Stomach smooth muscle (tissue), 2 donors: ENCODE data around the gene RCSD1.

ENCODE experiments used
- H3K27ac ChIP-seq: one replicate; pipeline ENCODE4 v1.7.0; 2013; ENCODE audit warnings: mild to moderate bottlenecking, low read length, inconsistent platforms
- H3K27me3 ChIP-seq, 2 donors: one replicate each; pipeline ENCODE4 v1.7.0; 2013; ENCODE audit warnings: low read length in 2 of 2; ENCODE audit not compliant: insufficient read depth in 2 of 2, control insufficient read depth in 1 of 2
- H3K36me3 ChIP-seq, 2 donors: one replicate each; pipeline ENCODE4 v1.7.0; 2013; ENCODE audit warnings: low read length in 2 of 2; ENCODE audit not compliant: control insufficient read depth in 2 of 2, insufficient read depth in 2 of 2
- H3K4me1 ChIP-seq: one replicate; pipeline ENCODE4 v1.7.0; 2013; ENCODE audit warnings: low read length; ENCODE audit not compliant: control insufficient read depth, insufficient read depth
- H3K4me3 ChIP-seq, 2 donors: one replicate each; pipeline ENCODE4 v1.7.0; 2013; ENCODE audit warnings: low read length in 2 of 2
- H3K9ac ChIP-seq, 2 donors: one replicate each; pipeline ENCODE4 v1.7.0; 2013; ENCODE audit warnings: low read length in 2 of 2, mild to moderate bottlenecking in 1 of 2
- H3K9me3 ChIP-seq, 2 donors: one replicate each; pipeline ENCODE4 v1.7.0; 2013; ENCODE audit warnings: low read length in 2 of 2; ENCODE audit not compliant: control insufficient read depth in 2 of 2
- donor health status: healthy.
- donor health status: Pancreatic carcinoma.

Gene RCSD1

GRCh38 chr1:167670563-167670962 lies 40.5 kb downstream of the RCSD1 start:
- Histone ChIP-seq H3K4me3 (no peak overlapping the region), H3K4me1 (no peaks in the 10 kb centered on the region), H3K36me3 (peaks cover 0 to 2% of the 10 kb centered on the region in 2 donors), H3K9me3 (no peaks in the 10 kb centered on the region), H3K9ac (no peak overlapping the region), H3K27me3 (no peaks in the 10 kb centered on the region), H3K27ac (no peak overlapping the region)

GRCh38 chr1:167671727-167672511 lies 41.9 kb downstream of the RCSD1 start:
- H3K4me3 ChIP-seq, result no peak overlapping the region
- no peaks in the 10 kb centered on the region for H3K27me3 ChIP-seq
- H3K9ac ChIP-seq, result no peak overlapping the region
- no peaks in the 10 kb centered on the region for H3K9me3 ChIP-seq
- peaks cover 0 to 2% of the 10 kb centered on the region in 2 donors for H3K36me3 ChIP-seq
- H3K4me1 ChIP-seq, result no peaks in the 10 kb centered on the region
- no peak overlapping the region for H3K27ac ChIP-seq

GRCh38 chr1:167672831-167673230 lies 42.8 kb downstream of the RCSD1 start:
- Histone ChIP-seq H3K4me3 (no peak overlapping the region), H3K9ac (no peak overlapping the region), H3K4me1 (no peaks in the 10 kb centered on the region), H3K9me3 (no peaks in the 10 kb centered on the region), H3K27ac (no peak overlapping the region), H3K27me3 (no peaks in the 10 kb centered on the region), H3K36me3 (peaks cover 0 to 2% of the 10 kb centered on the region in 2 donors)

GRCh38 chr1:167673265-167673664 lies 43.2 kb downstream of the RCSD1 start:
- peaks cover 0 to 2% of the 10 kb centered on the region in 2 donors for H3K36me3 ChIP-seq
- no peaks in the 10 kb centered on the region for H3K4me1 ChIP-seq
- no peaks in the 10 kb centered on the region for H3K27me3 ChIP-seq
- no peaks in the 10 kb centered on the region for H3K9me3 ChIP-seq
- H3K27ac ChIP-seq, result no peak overlapping the region
- no peak overlapping the region for H3K9ac ChIP-seq
- no peak overlapping the region for H3K4me3 ChIP-seq

- Histone ChIP-seq H3K9ac (no peak overlapping the region), H3K4me1 (no peaks in the 10 kb centered on the region), H3K4me3 (no peak overlapping the region), H3K27ac (no peak overlapping the region), H3K9me3 (no peaks in the 10 kb centered on the region), H3K27me3 (no peaks in the 10 kb centered on the region), H3K36me3 (peaks cover 0 to 2% of the 10 kb centered on the region in 2 donors)
Measured at GRCh38 chr1:167674156-167674555, 44.1 kb downstream of the RCSD1 start.

- no peaks in the 10 kb centered on the region for H3K9me3 ChIP-seq
- no peaks in the 10 kb centered on the region for H3K27me3 ChIP-seq
- H3K4me3 ChIP-seq, result no peak overlapping the region
- H3K9ac ChIP-seq, result no peak overlapping the region
- H3K27ac ChIP-seq, result no peak overlapping the region
- H3K36me3 ChIP-seq, result peaks cover 0 to 2% of the 10 kb centered on the region in 2 donors
- peaks cover 11% of the 10 kb centered on the region for H3K4me1 ChIP-seq
Measured at GRCh38 chr1:167675440-167675839, 45.4 kb downstream of the RCSD1 start.

- Histone ChIP-seq H3K4me3 (no peak overlapping the region), H3K36me3 (peaks cover 0 to 2% of the 10 kb centered on the region in 2 donors), H3K27me3 (no peaks in the 10 kb centered on the region), H3K27ac (no peak overlapping the region), H3K9me3 (no peaks in the 10 kb centered on the region), H3K9ac (no peak overlapping the region), H3K4me1 (peaks cover 18% of the 10 kb centered on the region)
Measured at GRCh38 chr1:167676205-167676915, 46.3 kb downstream of the RCSD1 start.

GRCh38 chr1:167676916-167677848 lies 47.1 kb downstream of the RCSD1 start:
- Histone ChIP-seq H3K4me3 (no peak overlapping the region), H3K4me1 (peaks cover 24% of the 10 kb centered on the region), H3K9ac (no peak overlapping the region), H3K27me3 (no peaks in the 10 kb centered on the region), H3K27ac (no peak overlapping the region), H3K9me3 (no peaks in the 10 kb centered on the region), H3K36me3 (peaks cover 0 to 2% of the 10 kb centered on the region in 2 donors)

GRCh38 chr1:167678422-167678821 lies 48.4 kb downstream of the RCSD1 start:
- H3K4me3 ChIP-seq, result no peak overlapping the region
- no peak overlapping the region for H3K27ac ChIP-seq
- H3K9me3 ChIP-seq, result no peaks in the 10 kb centered on the region
- H3K36me3 ChIP-seq, result peaks cover 0 to 2% of the 10 kb centered on the region in 2 donors
- H3K4me1 ChIP-seq, result peaks cover 36% of the 10 kb centered on the region
- no peaks in the 10 kb centered on the region for H3K27me3 ChIP-seq
- no peak overlapping the region for H3K9ac ChIP-seq

- H3K27ac ChIP-seq, result no peak overlapping the region
- no peak overlapping the region for H3K9ac ChIP-seq
- no peaks in the 10 kb centered on the region for H3K36me3 ChIP-seq
- no peaks in the 10 kb centered on the region for H3K9me3 ChIP-seq
- no peaks in the 10 kb centered on the region for H3K27me3 ChIP-seq
- H3K4me3 ChIP-seq, result no peak overlapping the region
- H3K4me1 ChIP-seq, result peaks cover 40% of the 10 kb centered on the region
Measured at GRCh38 chr1:167678838-167679237, 48.8 kb downstream of the RCSD1 start.
